MM.1S (cell line): Measurements from ENCODE around the gene LRRC8B.

ENCODE experiments used
- DNase-seq: peaks from one replicate; pipeline ENCODE4 v3.0.0-alpha.2; 2015
- H2AFZ ChIP-seq: fragments of 300-600 bp; sonication (generic); 2 replicates; pipeline ENCODE4 v1.6.0; 2016; ENCODE audit warnings: antibody characterized with exemption, low read length
- H3F3A ChIP-seq: fragments of 300-600 bp; sonication (generic); 2 replicates; pipeline ENCODE4 v1.6.1; 2016; ENCODE audit warnings: mild to moderate bottlenecking, antibody characterized with exemption, low read length, moderate library complexity, mixed read lengths; ENCODE audit not compliant: insufficient read depth
- H3K27ac ChIP-seq: fragments of 300-600 bp; sonication (generic); 2 replicates; pipeline ENCODE4 v1.5.1; 2016; ENCODE audit warnings: mild to moderate bottlenecking, low read length
- H3K27me3 ChIP-seq: fragments of 300-600 bp; sonication (generic); replicated peaks from 2 replicates; pipeline ENCODE4 v1.6.0; 2016; ENCODE audit warnings: low read length; ENCODE audit not compliant: insufficient read depth
- H3K36me3 ChIP-seq: fragments of 300-600 bp; sonication (generic); replicated peaks from 2 replicates; pipeline ENCODE4 v1.6.1; 2016; ENCODE audit warnings: mild to moderate bottlenecking, low read length, mixed read lengths; ENCODE audit not compliant: insufficient read depth
- H3K4me1 ChIP-seq: fragments of 300-600 bp; sonication (generic); 2 replicates; pipeline ENCODE4 v1.6.1; 2016; ENCODE audit warnings: low read length, mixed read lengths
- H3K4me2 ChIP-seq: fragments of 300-600 bp; sonication (generic); 2 replicates; pipeline ENCODE4 v1.6.0; 2016; ENCODE audit warnings: low read depth, low read length
- H3K4me3 ChIP-seq: fragments of 300-600 bp; sonication (generic); 2 replicates; pipeline ENCODE4 v1.5.1; 2016; ENCODE audit warnings: low read length, mixed read lengths
- H3K79me2 ChIP-seq: fragments of 300-600 bp; sonication (generic); 2 replicates; pipeline ENCODE4 v1.6.1; 2016; ENCODE audit warnings: mixed run types, low read length, mixed read lengths
- H3K9ac ChIP-seq: fragments of 300-600 bp; sonication (generic); 2 replicates; pipeline ENCODE4 v1.6.1; 2016; ENCODE audit warnings: low read length, mixed read lengths
- H3K9me2 ChIP-seq: fragments of 300-600 bp; sonication (generic); replicated peaks from 2 replicates; pipeline ENCODE4 v1.6.1; 2016; ENCODE audit warnings: mild to moderate bottlenecking, low read length, mixed read lengths; ENCODE audit not compliant: insufficient read depth
- H3K9me3 ChIP-seq: fragments of 300-600 bp; sonication (generic); replicated peaks from 2 replicates; pipeline ENCODE4 v1.6.1; 2016; ENCODE audit warnings: mild to moderate bottlenecking, low read length, mixed read lengths; ENCODE audit not compliant: insufficient read depth
- H4K20me1 ChIP-seq: fragments of 300-600 bp; sonication (generic); 2 replicates; pipeline ENCODE4 v1.6.1; 2016; ENCODE audit warnings: mild to moderate bottlenecking, low read length, moderate library complexity, mixed read lengths; ENCODE audit not compliant: insufficient read depth
- EZH2 ChIP-seq: fragments of 300-600 bp; sonication (generic); optimal IDR thresholded peaks from 2 replicates; pipeline ENCODE3; 2017; ENCODE audit warnings: low read depth, mild to moderate bottlenecking, antibody characterized with exemption, low read length, mixed read lengths
- EZH2phosphoT487 ChIP-seq: fragments of 300-600 bp; sonication (generic); IDR thresholded peaks from 2 replicates; pipeline ENCODE4 v1.6.1; 2018; ENCODE audit warnings: antibody characterized with exemption, low read length
- TF ChIP-seq, protein P1 (sequence below): fragments of 300-600 bp; sonication (generic); IDR thresholded peaks from 2 replicates; pipeline ENCODE4 v1.5.1; 2016; ENCODE audit warnings: antibody characterized with exemption, low read length, mixed read lengths

Gene LRRC8B

DNA sequence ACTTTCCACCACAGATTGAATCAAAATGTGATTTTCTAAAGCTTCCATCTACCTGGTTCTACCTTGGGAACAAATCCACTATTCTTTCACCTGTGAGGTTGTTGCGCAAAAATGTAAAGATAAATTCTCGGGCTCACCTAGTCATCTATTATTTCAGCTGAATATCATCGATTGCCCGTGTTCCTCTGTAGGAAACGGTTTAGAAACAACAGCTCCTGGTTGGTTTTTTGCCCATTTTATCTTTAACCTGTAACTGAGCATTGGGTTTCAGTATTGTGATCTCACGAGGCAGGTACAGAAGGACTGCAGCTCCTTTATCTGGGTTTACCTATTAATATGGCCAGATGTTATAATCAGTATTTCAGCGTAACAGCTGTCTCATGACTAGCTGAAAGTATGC is 55.4 kb downstream of the LRRC8B start:
- no peaks in the 10 kb centered on the region for H3K4me1 ChIP-seq
- TF ChIP-seq, protein P1, sequence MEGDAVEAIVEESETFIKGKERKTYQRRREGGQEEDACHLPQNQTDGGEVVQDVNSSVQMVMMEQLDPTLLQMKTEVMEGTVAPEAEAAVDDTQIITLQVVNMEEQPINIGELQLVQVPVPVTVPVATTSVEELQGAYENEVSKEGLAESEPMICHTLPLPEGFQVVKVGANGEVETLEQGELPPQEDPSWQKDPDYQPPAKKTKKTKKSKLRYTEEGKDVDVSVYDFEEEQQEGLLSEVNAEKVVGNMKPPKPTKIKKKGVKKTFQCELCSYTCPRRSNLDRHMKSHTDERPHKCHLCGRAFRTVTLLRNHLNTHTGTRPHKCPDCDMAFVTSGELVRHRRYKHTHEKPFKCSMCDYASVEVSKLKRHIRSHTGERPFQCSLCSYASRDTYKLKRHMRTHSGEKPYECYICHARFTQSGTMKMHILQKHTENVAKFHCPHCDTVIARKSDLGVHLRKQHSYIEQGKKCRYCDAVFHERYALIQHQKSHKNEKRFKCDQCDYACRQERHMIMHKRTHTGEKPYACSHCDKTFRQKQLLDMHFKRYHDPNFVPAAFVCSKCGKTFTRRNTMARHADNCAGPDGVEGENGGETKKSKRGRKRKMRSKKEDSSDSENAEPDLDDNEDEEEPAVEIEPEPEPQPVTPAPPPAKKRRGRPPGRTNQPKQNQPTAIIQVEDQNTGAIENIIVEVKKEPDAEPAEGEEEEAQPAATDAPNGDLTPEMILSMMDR, result no peak
- TF ChIP-seq EZH2phosphoT487 (no peak), EZH2 (no peak)

DNA sequence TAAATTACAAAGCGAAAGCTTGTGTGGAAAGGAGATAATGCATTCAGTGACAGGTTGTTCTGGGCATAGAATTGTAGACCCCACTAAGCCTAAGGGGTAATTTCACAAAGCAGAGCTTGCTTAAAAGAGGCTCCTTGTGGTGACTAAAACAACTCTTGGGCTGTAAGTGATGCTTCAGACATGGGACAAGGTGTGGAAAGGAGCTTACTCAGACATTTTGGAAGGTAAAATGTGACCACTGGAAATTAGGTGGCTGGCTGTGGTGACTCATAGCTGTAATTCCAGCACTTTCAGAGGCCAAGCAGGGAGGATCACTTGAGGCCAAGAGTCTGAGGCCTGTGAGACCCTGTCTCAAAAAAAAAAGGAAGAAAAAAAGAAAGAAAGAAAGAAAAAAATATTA is 57.2 kb downstream of the LRRC8B start:
- TF ChIP-seq, protein P1, result no peak
- TF ChIP-seq EZH2phosphoT487, result no peak
- no peak for TF ChIP-seq EZH2
- Histone ChIP-seq H3K4me3 (no peak overlapping the region), H3K9me2 (no peaks in the 10 kb centered on the region), H3K79me2 (no peaks in the 10 kb centered on the region), H2AFZ (no peak overlapping the region), H3K36me3 (no peaks in the 10 kb centered on the region), H3F3A (no peaks in the 10 kb centered on the region), H3K9me3 (no peaks in the 10 kb centered on the region), H3K9ac (no peak overlapping the region), H4K20me1 (no peaks in the 10 kb centered on the region), H3K27me3 (no peaks in the 10 kb centered on the region), H3K4me1 (no peaks in the 10 kb centered on the region), H3K27ac (no peak overlapping the region), H3K4me2 (no peak overlapping the region)
- no peak for DNase-seq

More for the DNA sequence above, 55.4 kb downstream of the LRRC8B start:
- H3K9me2 ChIP-seq, result no peaks in the 10 kb centered on the region
- H3K9me3 ChIP-seq, result no peaks in the 10 kb centered on the region
- DNase-seq, result no peak
- no peak overlapping the region for H3K4me2 ChIP-seq
- H3K4me3 ChIP-seq, result no peak overlapping the region
- H3F3A ChIP-seq, result no peaks in the 10 kb centered on the region
- no peaks in the 10 kb centered on the region for H4K20me1 ChIP-seq
- no peaks in the 10 kb centered on the region for H3K36me3 ChIP-seq
- H2AFZ ChIP-seq, result no peak overlapping the region
- no peaks in the 10 kb centered on the region for H3K27me3 ChIP-seq
- no peak overlapping the region for H3K27ac ChIP-seq
- H3K9ac ChIP-seq, result no peak overlapping the region
- H3K79me2 ChIP-seq, result no peaks in the 10 kb centered on the region

DNA sequence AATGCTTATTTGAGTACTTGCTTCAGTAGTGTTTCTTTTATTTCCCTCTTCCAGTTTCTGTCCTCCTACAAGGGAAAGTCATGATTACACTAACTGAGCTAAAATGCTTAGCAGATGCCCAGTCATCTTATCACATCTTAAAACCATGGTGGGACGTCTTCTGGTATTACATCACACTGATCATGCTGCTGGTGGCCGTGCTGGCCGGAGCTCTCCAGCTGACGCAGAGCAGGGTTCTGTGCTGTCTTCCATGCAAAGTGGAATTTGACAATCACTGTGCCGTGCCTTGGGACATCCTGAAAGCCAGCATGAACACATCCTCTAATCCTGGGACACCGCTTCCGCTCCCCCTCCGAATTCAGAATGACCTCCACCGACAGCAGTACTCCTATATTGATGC is 57.9 kb downstream of the LRRC8B start:
- no peaks in the 10 kb centered on the region for H3K4me1 ChIP-seq
- no peaks in the 10 kb centered on the region for H3K9me2 ChIP-seq
- H3K9me3 ChIP-seq, result no peaks in the 10 kb centered on the region
- no peak overlapping the region for H3K27ac ChIP-seq
- DNase-seq, result no peak
- no peaks in the 10 kb centered on the region for H3K79me2 ChIP-seq
- H3K9ac ChIP-seq, result no peak overlapping the region
- H4K20me1 ChIP-seq, result no peaks in the 10 kb centered on the region
- no peaks in the 10 kb centered on the region for H3K27me3 ChIP-seq
- no peak for TF ChIP-seq EZH2
- TF ChIP-seq, protein P1, result no peak
- TF ChIP-seq EZH2phosphoT487, result no peak
- H3F3A ChIP-seq, result no peaks in the 10 kb centered on the region
- no peaks in the 10 kb centered on the region for H3K36me3 ChIP-seq
- no peak overlapping the region for H3K4me2 ChIP-seq
- H3K4me3 ChIP-seq, result no peak overlapping the region
- no peak overlapping the region for H2AFZ ChIP-seq
